Measurements from ENCODE around the gene GALE.
"Not testable (repeated sequence)": the region's sequence is repeated elsewhere in the genome, so short reads cannot be mapped to it uniquely, and the experiment has no call there.

Gene GALE

DNA sequence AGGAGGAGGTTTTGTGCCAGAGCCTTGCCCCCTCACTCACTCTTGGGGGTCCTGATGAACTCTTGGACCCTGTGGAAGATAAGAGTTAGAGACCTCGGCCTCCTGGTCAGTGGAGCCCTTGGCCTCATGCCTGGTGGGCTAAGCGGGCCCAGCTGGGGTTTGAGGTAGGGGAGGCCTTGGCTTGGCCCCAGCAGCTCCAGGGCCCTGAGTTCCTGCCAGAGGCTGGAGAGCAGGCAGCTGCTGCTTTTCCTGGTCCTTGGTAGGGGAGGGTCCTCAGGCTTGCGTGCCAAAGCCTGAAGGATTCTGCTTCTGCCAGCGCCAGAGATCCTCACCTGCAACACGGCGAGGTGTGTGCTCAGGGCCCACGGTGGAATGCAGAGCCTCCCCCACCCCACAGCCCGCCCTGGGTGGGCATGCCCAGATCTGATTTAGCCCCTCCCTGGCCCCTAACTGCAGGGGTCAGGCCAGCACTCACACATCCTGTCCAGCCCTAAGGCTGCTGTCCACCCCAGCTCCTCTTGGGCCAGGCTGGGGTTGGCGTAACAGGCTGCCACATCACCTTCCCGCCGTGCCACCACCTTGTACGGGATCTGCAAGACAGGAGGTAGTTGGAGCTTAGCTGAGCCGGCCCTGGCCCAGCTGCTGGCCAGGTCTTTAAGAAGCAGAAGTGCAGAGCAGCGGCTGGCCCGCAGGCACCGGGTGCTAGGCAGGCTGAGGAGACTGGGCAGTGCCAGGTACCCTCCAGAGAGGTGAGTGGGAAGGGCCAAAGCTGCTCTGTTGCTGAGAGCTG lies 4.7 kb downstream of the GALE start:
- DNase-seq (ENCODE audit: low spot score in 2 of 2) = no peak
- peaks cover 21% of the 10 kb centered on the region for H3K36me3 Mint-ChIP-seq (ENCODE audit: insufficient read depth)
- no peak for ATAC-seq (replicated peaks; ENCODE audit: extremely low read depth, poor library complexity, severe bottlenecking)
- H3K27me3 Mint-ChIP-seq = no peaks in the 10 kb centered on the region
- no peak overlapping the region for H3K27ac Mint-ChIP-seq (ENCODE audit: low read depth)
- no peaks in the 10 kb centered on the region for H3K9me3 Mint-ChIP-seq
- H3K4me3 Mint-ChIP-seq = no peak overlapping the region
- H3K4me1 Mint-ChIP-seq = peaks cover 38% of the 10 kb centered on the region

DNA sequence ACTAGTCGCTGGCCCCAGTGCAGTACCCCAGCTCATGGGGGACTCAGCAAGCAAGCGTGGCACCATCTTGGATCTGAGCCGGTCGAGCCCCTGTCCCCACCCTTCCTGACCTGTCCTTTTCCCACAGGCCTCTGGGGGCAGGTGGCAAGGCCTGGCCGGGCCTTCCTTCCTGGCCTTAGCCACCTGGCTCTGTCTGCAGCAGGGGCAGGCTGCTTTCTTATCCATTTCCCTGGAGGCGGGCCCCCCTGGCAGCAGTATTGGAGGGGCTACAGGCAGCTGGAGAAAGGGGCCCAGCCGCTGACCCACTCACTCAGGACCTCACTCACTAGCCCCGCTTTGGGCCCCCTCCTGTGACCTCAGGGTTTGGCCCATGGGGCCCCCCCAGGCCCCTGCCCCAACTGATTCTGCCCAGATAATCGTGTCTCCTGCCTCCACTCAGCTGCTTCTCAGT lies 5.8 kb downstream of the GALE start:
- ATAC-seq (replicated peaks; ENCODE audit: extremely low read depth, poor library complexity, severe bottlenecking); H3K27me3 Mint-ChIP-seq; H3K9me3 Mint-ChIP-seq; H3K4me3 Mint-ChIP-seq; H3K27ac Mint-ChIP-seq (ENCODE audit: low read depth); DNase-seq (ENCODE audit: low spot score in 2 of 2): not testable (repeated sequence)
- Mint-ChIP-seq H3K4me1 (peaks cover 41% of the 10 kb centered on the region), H3K36me3 (ENCODE audit: insufficient read depth) (peaks cover 27% of the 10 kb centered on the region)

- DNase-seq (ENCODE audit: low spot score in 2 of 2) (no peak), ATAC-seq (replicated peaks; ENCODE audit: extremely low read depth, poor library complexity, severe bottlenecking) (no peak)
- Mint-ChIP-seq H3K9me3 (no peaks in the 10 kb centered on the region), H3K36me3 (ENCODE audit: insufficient read depth) (peaks cover 27% of the 10 kb centered on the region), H3K27ac (ENCODE audit: low read depth) (no peak overlapping the region), H3K4me1 (peaks cover 37% of the 10 kb centered on the region), H3K27me3 (no peaks in the 10 kb centered on the region), H3K4me3 (no peak overlapping the region)
Measured at GRCh38 chr1:23793861-23794731, 6.5 kb downstream of the GALE start.

- Mint-ChIP-seq H3K27ac (ENCODE audit: low read depth) (no peak overlapping the region), H3K4me3 (peak overlapping the region; percentile 34), H3K4me1 (peaks cover 30% of the 10 kb centered on the region), H3K27me3 (no peaks in the 10 kb centered on the region), H3K36me3 (ENCODE audit: insufficient read depth) (peaks cover 33% of the 10 kb centered on the region), H3K9me3 (no peaks in the 10 kb centered on the region)
- no peak for ATAC-seq (replicated peaks; ENCODE audit: extremely low read depth, poor library complexity, severe bottlenecking)
- no peak for DNase-seq (ENCODE audit: low spot score in 2 of 2)
Measured at GRCh38 chr1:23793018-23793781, 7.4 kb downstream of the GALE start.

- Mint-ChIP-seq H3K4me3 (peak overlapping the region; percentile 89), H3K27me3 (no peaks in the 10 kb centered on the region), H3K36me3 (ENCODE audit: insufficient read depth) (peaks cover 38% of the 10 kb centered on the region), H3K9me3 (no peaks in the 10 kb centered on the region), H3K4me1 (peaks cover 30% of the 10 kb centered on the region), H3K27ac (ENCODE audit: low read depth) (peak overlapping the region; percentile 98)
- no peak for ATAC-seq (replicated peaks; ENCODE audit: extremely low read depth, poor library complexity, severe bottlenecking)
- DNase-seq (ENCODE audit: low spot score in 2 of 2) = no peak
Measured at GRCh38 chr1:23792151-23792945, 8.2 kb downstream of the GALE start.

DNA sequence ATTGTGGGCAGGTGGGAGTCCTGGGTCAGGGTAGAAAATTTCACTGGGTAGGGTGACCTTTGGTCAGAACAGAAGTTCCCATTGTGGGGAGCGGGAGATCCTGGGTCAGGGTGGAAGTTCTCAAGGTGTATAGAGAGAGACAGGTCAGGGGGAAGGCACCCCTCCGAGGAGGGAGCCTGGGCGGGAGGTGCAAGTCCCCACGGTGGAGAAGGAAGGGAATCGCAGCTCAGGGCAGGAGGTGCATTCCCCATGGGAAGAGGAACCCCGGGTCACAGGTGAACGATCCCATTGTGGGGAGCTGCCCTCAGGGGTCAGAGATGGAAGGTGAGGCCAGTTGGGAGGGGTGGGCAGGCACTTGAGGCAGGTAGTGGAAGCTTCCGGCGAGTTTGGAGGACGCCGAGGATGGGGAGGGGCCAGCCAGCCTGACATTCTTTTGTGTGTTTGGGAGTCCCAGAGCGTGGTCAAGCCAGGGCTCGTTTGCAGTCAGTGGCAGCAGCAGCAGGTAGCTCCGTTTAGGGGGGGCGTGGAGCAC lies 9.0 kb downstream of the GALE start:
- H3K4me1 Mint-ChIP-seq = peaks cover 30% of the 10 kb centered on the region

GRCh38 chr1:23790696-23791515 lies 9.6 kb downstream of the GALE start, which contains the start of gene LYPLA2:
Gene LYPLA2 (plus strand): TSS chr1:23791145. CDS start chr1:23792683, 1,538 bp downstream.
- Mint-ChIP-seq H3K27ac (ENCODE audit: low read depth) (peak within 1 kb of the TSS; percentile 98), H3K4me3 (peak within 1 kb of the TSS; percentile 89), H3K27me3 (no peaks in the 10 kb centered on the region), H3K9me3 (no peaks in the 10 kb centered on the region), H3K36me3 (ENCODE audit: insufficient read depth) (peaks cover 52% of the 10 kb centered on the region), H3K4me1 (peaks cover 30% of the 10 kb centered on the region)
- DNase-seq (ENCODE audit: low spot score in 2 of 2) (peak; percentile 69 to 71), ATAC-seq (replicated peaks; ENCODE audit: extremely low read depth, poor library complexity, severe bottlenecking) (peak; percentile 91)

More for the DNA sequence above, 9.0 kb downstream of the GALE start:
- Mint-ChIP-seq H3K27ac (ENCODE audit: low read depth) (peak overlapping the region; percentile 98), H3K27me3 (no peaks in the 10 kb centered on the region), H3K36me3 (ENCODE audit: insufficient read depth) (peaks cover 46% of the 10 kb centered on the region), H3K9me3 (no peaks in the 10 kb centered on the region), H3K4me3 (peak overlapping the region; percentile 89)
- ATAC-seq (replicated peaks; ENCODE audit: extremely low read depth, poor library complexity, severe bottlenecking) = peak; percentile 49
- DNase-seq (ENCODE audit: low spot score in 2 of 2) = no peak

DNA sequence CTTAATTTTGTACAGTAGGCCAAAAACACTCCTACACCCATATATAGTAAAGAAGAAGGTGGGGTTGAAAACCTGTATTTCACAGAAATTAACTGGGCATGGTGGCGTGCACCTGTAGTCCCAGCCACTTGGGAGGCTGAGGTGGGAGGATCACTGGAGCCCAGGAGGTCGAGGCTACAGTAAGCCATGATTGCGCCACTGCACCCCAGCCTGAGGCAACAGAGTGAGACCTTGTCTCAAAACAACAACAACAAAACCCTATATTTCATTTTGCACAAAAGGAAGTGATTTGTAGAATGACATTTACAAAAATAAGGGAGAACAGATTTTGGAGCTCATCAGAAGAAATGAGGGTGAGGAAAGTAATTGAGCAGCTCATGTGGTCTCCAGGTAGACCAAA lies 11.9 kb downstream of the GALE start:
- Mint-ChIP-seq H3K4me1 (peaks cover 30% of the 10 kb centered on the region), H3K9me3 (no peaks in the 10 kb centered on the region), H3K27ac (ENCODE audit: low read depth) (no peak overlapping the region), H3K27me3 (no peaks in the 10 kb centered on the region), H3K4me3 (peak overlapping the region; percentile 50), H3K36me3 (ENCODE audit: insufficient read depth) (peaks cover 71% of the 10 kb centered on the region)
- DNase-seq (ENCODE audit: low spot score in 2 of 2) (no peak), ATAC-seq (replicated peaks; ENCODE audit: extremely low read depth, poor library complexity, severe bottlenecking) (no peak)

- Mint-ChIP-seq H3K4me1 (peaks cover 25% of the 10 kb centered on the region), H3K4me3 (no peak overlapping the region), H3K36me3 (ENCODE audit: insufficient read depth) (peaks cover 66% of the 10 kb centered on the region), H3K9me3 (no peaks in the 10 kb centered on the region), H3K27ac (ENCODE audit: low read depth) (no peak overlapping the region), H3K27me3 (no peaks in the 10 kb centered on the region)
- no peak for ATAC-seq (replicated peaks; ENCODE audit: extremely low read depth, poor library complexity, severe bottlenecking)
- no peak for DNase-seq (ENCODE audit: low spot score in 2 of 2)
Measured at GRCh38 chr1:23787701-23788100, 12.9 kb downstream of the GALE start.

GRCh38 chr1:23784846-23785245 lies 15.7 kb downstream of the GALE start:
- no peak overlapping the region for H3K27ac Mint-ChIP-seq (ENCODE audit: low read depth)
- no peaks in the 10 kb centered on the region for H3K27me3 Mint-ChIP-seq
- no peak for ATAC-seq (replicated peaks; ENCODE audit: extremely low read depth, poor library complexity, severe bottlenecking)

GRCh38 chr1:23783141-23783540 lies 17.4 kb downstream of the GALE start:
- H3K36me3 Mint-ChIP-seq (ENCODE audit: insufficient read depth) = peaks cover 60% of the 10 kb centered on the region
- H3K4me3 Mint-ChIP-seq = not testable (repeated sequence)

More at GRCh38 chr1:23784846-23785245, 15.7 kb downstream of the GALE start:
- Mint-ChIP-seq H3K9me3 (no peaks in the 10 kb centered on the region), H3K4me3 (no peak overlapping the region), H3K4me1 (peaks cover 11% of the 10 kb centered on the region), H3K36me3 (ENCODE audit: insufficient read depth) (peaks cover 68% of the 10 kb centered on the region)
- no peak for DNase-seq (ENCODE audit: low spot score in 2 of 2)

More at GRCh38 chr1:23783141-23783540, 17.4 kb downstream of the GALE start:
- DNase-seq (ENCODE audit: low spot score in 2 of 2); H3K9me3 Mint-ChIP-seq; H3K27ac Mint-ChIP-seq (ENCODE audit: low read depth); H3K27me3 Mint-ChIP-seq; ATAC-seq (replicated peaks; ENCODE audit: extremely low read depth, poor library complexity, severe bottlenecking): not testable (repeated sequence)
- H3K4me1 Mint-ChIP-seq = peaks cover 23% of the 10 kb centered on the region
